Tibial nerve (tissue), 4 donors: ENCODE measurements around the gene RBMS3. TPM values are rescaled to one million over a fixed set of nuclear protein-coding genes. Genes with fewer than 3 reads are reported as not detected.

Source experiments
- DNase-seq, 2 donors: peaks; one replicate each; pipeline ENCODE4 v3.0.0-alpha.2; 2019; ENCODE audit warnings: low spot score in 2 of 2
- H3K27ac ChIP-seq, 4 donors: fragments of 200-600 bp; sonication (generic) in 3 of 4; one replicate each; pipeline ENCODE4 v1.5.1; 2017 to 2019; ENCODE audit warnings: mild to moderate bottlenecking in 1 of 4
- H3K27me3 ChIP-seq, 2 donors: fragments of 200-600 bp; sonication (generic) in 1 of 2; one replicate each; pipeline versions ENCODE4 v1.5.1 to v1.6.0; 2017 to 2019
- H3K36me3 ChIP-seq, 3 donors: fragments of 200-600 bp; sonication (generic); one replicate each; pipeline ENCODE4 v1.5.1; 2018 to 2019
- H3K4me1 ChIP-seq, 4 donors: fragments of 200-600 bp; sonication (generic) in 3 of 4; one replicate each; pipeline ENCODE4 v1.5.1; 2017 to 2019
- H3K4me3 ChIP-seq, 4 donors: fragments of 200-600 bp; sonication (generic) in 3 of 4; one replicate each; pipeline ENCODE4 v1.5.1; 2017 to 2019; ENCODE audit warnings: mild to moderate bottlenecking in 1 of 4, moderate library complexity in 1 of 4
- H3K9me3 ChIP-seq, 4 donors: fragments of 200-600 bp; sonication (generic) in 3 of 4; one replicate each; pipeline ENCODE4 v1.5.1; 2017 to 2019
- CTCF ChIP-seq, 5 experiments: fragments of 200-600 bp in 3 of 5; fragments of 450-650 bp in 2 of 5; sonication (generic) in 3 of 5; IDR thresholded peaks; one replicate each; pipeline ENCODE4 v1.5.1; 2016 to 2019; ENCODE audit warnings: antibody characterized with exemption in 5 of 5, mild to moderate bottlenecking in 3 of 5, moderate library complexity in 2 of 5
- EP300 ChIP-seq, 2 donors: sonication (generic); formaldehyde crosslinking; IDR thresholded peaks; one replicate each; pipeline ENCODE4 v1.6.1; 2017; ENCODE audit warnings: antibody characterized with exemption in 2 of 2, mild to moderate bottlenecking in 1 of 2
- POLR2A ChIP-seq, 2 donors: fragments of 450-650 bp; IDR thresholded peaks; one replicate each; pipeline ENCODE4 v1.6.1; 2017; ENCODE audit warnings: antibody characterized with exemption in 2 of 2, mild to moderate bottlenecking in 2 of 2, moderate library complexity in 2 of 2
- WGBS, 2 donors: methylation state at CpG; one replicate each; pipeline ENCODE4 v1.1.5; 2018; 5-methylcytosine and 5-hydroxymethylcytosine counted together
- total RNA-seq, 4 donors: library from RNA; depleted of rRNA; stranded (reverse); fragments of >200 nt; gene quantifications; one replicate each; pipeline ENCODE4 v1.1.0, GENCODE V29; 2016

RBMS3 gene
- total RNA-seq, 4 donors from 2014 or later, result 157 to 175 (median 161) TPM

- Histone ChIP-seq H3K9me3 (no peaks in the 10 kb centered on the region), H3K36me3 (peaks cover 0 to 3% (median 0%) of the 10 kb centered on the region in 3 donors), H3K27me3 (no peaks in the 10 kb centered on the region), H3K4me1 (peaks cover 0 to 33% (median 0%) of the 10 kb centered on the region in 4 donors), H3K27ac (no peak overlapping the region), H3K4me3 (no peak overlapping the region)
- WGBS, 2 donors, result 59 to 64% methylated on average over 3 of the region's 3 CpGs
- TF ChIP-seq EP300 (IDR thresholded peaks at IDR 0.05) (no peak), POLR2A (IDR thresholded peaks at IDR 0.05) (no peak), CTCF (IDR thresholded peaks at IDR 0.05) (no peak)
- DNase-seq, result no peak
These were observed 616.0 kb downstream of the RBMS3 start for GRCh38 chr3:29896856-29897255.

DNA sequence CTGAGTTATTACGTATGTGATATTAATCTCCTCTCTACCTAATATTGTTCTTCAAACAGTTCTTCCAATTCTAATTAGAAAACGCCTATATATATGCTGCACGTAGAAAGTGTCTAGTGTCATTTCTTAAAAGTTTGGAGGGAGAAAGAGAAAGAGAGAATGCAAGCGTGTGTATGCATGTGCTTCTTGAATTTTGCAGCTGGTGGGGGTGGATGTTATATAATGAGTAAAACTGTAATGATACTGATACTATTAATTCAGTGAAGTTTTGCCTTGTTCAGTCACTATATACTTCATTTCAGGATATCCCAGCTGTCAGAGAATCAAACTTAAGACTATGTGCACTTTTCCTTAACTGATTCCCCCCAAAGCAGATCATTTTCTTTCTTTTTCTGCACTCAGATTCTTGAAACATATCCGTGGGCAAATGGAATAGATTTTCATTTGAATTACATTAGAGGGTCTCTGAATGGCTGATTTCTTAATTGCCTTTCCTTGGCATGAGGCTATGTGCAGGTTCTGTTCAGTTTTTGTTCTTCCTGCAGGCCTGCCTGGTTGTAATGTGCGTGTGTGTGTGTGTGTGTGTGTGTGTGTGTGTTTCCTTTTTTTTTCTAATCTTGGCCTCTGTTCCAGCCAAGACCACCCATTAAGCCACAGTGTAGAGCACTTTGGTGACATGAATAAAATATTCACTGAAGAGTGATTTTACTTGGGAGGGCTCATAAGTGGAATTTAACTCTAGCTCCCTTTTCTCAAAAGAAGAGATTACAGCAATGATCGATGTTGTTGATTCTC is 617.5 kb downstream of the RBMS3 start:
- Histone ChIP-seq H3K27me3 (no peaks in the 10 kb centered on the region), H3K9me3 (no peaks in the 10 kb centered on the region), H3K4me3 (no peak overlapping the region), H3K27ac (no peak overlapping the region), H3K4me1 (peaks cover 0 to 21% (median 0%) of the 10 kb centered on the region in 4 donors), H3K36me3 (peaks cover 0 to 3% (median 0%) of the 10 kb centered on the region in 3 donors)
- TF ChIP-seq EP300 (IDR thresholded peaks at IDR 0.05) (no peak), CTCF (IDR thresholded peaks at IDR 0.05) (no peak), POLR2A (IDR thresholded peaks at IDR 0.05) (no peak)
- no peak for DNase-seq
- WGBS, 2 donors, result 56 to 58% methylated on average over 7 of the region's 7 CpGs

GRCh38 chr3:29899021-29899420 is 618.1 kb downstream of the RBMS3 start:
- Histone ChIP-seq H3K27me3 (no peaks in the 10 kb centered on the region), H3K4me3 (no peak overlapping the region), H3K36me3 (peaks cover 0 to 2% (median 0%) of the 10 kb centered on the region in 3 donors), H3K27ac (no peak overlapping the region), H3K9me3 (no peaks in the 10 kb centered on the region), H3K4me1 (peaks cover 0 to 21% (median 0%) of the 10 kb centered on the region in 4 donors)
- DNase-seq, result no peak
- TF ChIP-seq POLR2A (IDR thresholded peaks at IDR 0.05), result no peak
- no peak for TF ChIP-seq CTCF (IDR thresholded peaks at IDR 0.05)
- TF ChIP-seq EP300 (IDR thresholded peaks at IDR 0.05), result no peak
- WGBS, 2 donors, result 83 to 93% methylated on average over 2 of the region's 2 CpGs

- no peak for TF ChIP-seq POLR2A (IDR thresholded peaks at IDR 0.05)
- no peak for TF ChIP-seq CTCF (IDR thresholded peaks at IDR 0.05)
- TF ChIP-seq EP300 (IDR thresholded peaks at IDR 0.05), result no peak
- Histone ChIP-seq H3K27ac (no peak overlapping the region), H3K27me3 (no peaks in the 10 kb centered on the region)
These were observed 620.2 kb downstream of the RBMS3 start for GRCh38 chr3:29901097-29901496.

GRCh38 chr3:29903600-29903999 is 622.7 kb downstream of the RBMS3 start:
- Histone ChIP-seq H3K4me1 (peaks cover 0 to 7% (median 0%) of the 10 kb centered on the region in 4 donors), H3K27ac (no peak overlapping the region), H3K27me3 (no peaks in the 10 kb centered on the region), H3K4me3 (no peak overlapping the region), H3K36me3 (no peaks in the 10 kb centered on the region), H3K9me3 (no peaks in the 10 kb centered on the region)
- no peak for DNase-seq
- TF ChIP-seq EP300 (IDR thresholded peaks at IDR 0.05) (no peak), POLR2A (IDR thresholded peaks at IDR 0.05) (no peak), CTCF (IDR thresholded peaks at IDR 0.05) (no peak)
- 81 to 93% methylated on average over 1 of the region's 1 CpG for WGBS, 2 donors

More at GRCh38 chr3:29901097-29901496, 620.2 kb downstream of the RBMS3 start:
- 46 to 55% methylated on average over 2 of the region's 2 CpGs for WGBS, 2 donors
- H3K36me3 ChIP-seq, result no peaks in the 10 kb centered on the region
- H3K9me3 ChIP-seq, result no peaks in the 10 kb centered on the region
- H3K4me1 ChIP-seq, result peaks cover 0 to 20% (median 0%) of the 10 kb centered on the region in 4 donors
- no peak for DNase-seq
- H3K4me3 ChIP-seq, result no peak overlapping the region
